Cardiac fibroblast (primary cell): ENCODE measurements around the gene FOXB2.

Experiments used
- DNase-seq, 2 donors: peaks; one replicate each; pipeline versions ENCODE4 v3.0.0 to v3.0.0-alpha.2; 2010; ENCODE audit warnings: low read depth in 2 of 2
- H3K4me3 ChIP-seq, 2 donors: replicated peaks in 1 of 2; 1 replicate in 1 of 2; 2 replicates in 1 of 2; pipeline ENCODE4 v1.5.1; 2011; ENCODE audit warnings: low read depth in 2 of 2, low read length in 2 of 2, mild to moderate bottlenecking in 2 of 2, moderate library complexity in 1 of 2
- CTCF ChIP-seq: IDR thresholded peaks from one replicate; pipeline ENCODE4 v1.5.1; 2011; ENCODE audit warnings: low read depth, mild to moderate bottlenecking, low read length, inconsistent platforms

FOXB2 gene

GRCh38 chr9:77020413-77021290 is 1.2 kb downstream of the FOXB2 start:
- no peak overlapping the region for H3K4me3 ChIP-seq
- no peak for TF ChIP-seq CTCF
- DNase-seq = no peak

GRCh38 chr9:77021291-77021894 is 1.9 kb downstream of the FOXB2 start:
- H3K4me3 ChIP-seq = no peak overlapping the region
- DNase-seq = peak in 1 of 2 donors; percentile 56
- TF ChIP-seq CTCF = no peak

GRCh38 chr9:77021922-77022782 is 2.7 kb downstream of the FOXB2 start:
- no peak overlapping the region for H3K4me3 ChIP-seq
- DNase-seq = no peak

GRCh38 chr9:77022783-77023440 is 3.5 kb downstream of the FOXB2 start:
- DNase-seq = no peak
- no peak for TF ChIP-seq CTCF
- H3K4me3 ChIP-seq = no peak overlapping the region

More at GRCh38 chr9:77021922-77022782, 2.7 kb downstream of the FOXB2 start:
- TF ChIP-seq CTCF = no peak

GRCh38 chr9:77023726-77024125 is 4.3 kb downstream of the FOXB2 start:
- no peak for DNase-seq
- no peak overlapping the region for H3K4me3 ChIP-seq
- no peak for TF ChIP-seq CTCF
